Measurements from ENCODE around the gene RASGRF1.

DNA sequence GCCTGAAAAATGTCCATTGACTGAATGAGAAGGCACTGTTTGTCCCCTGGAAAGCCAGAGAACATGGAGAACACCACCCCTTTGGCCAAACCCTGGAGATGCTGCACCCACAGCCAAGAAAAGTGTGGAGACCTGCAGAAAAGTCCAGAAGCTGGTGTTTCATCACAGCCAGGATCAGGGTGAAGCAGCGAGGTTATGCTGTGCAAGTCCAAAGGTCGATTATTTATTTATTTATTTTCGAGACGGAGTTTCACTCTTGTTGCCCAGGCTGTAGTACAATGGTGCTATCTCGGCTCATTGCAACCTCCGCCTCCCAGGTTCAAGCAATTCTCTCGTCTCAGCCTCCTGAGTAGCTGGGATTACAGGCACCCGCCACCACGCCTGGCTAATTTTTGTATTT is 140.2 kb downstream of the RASGRF1 start:
- TF ChIP-seq, protein P1, sequence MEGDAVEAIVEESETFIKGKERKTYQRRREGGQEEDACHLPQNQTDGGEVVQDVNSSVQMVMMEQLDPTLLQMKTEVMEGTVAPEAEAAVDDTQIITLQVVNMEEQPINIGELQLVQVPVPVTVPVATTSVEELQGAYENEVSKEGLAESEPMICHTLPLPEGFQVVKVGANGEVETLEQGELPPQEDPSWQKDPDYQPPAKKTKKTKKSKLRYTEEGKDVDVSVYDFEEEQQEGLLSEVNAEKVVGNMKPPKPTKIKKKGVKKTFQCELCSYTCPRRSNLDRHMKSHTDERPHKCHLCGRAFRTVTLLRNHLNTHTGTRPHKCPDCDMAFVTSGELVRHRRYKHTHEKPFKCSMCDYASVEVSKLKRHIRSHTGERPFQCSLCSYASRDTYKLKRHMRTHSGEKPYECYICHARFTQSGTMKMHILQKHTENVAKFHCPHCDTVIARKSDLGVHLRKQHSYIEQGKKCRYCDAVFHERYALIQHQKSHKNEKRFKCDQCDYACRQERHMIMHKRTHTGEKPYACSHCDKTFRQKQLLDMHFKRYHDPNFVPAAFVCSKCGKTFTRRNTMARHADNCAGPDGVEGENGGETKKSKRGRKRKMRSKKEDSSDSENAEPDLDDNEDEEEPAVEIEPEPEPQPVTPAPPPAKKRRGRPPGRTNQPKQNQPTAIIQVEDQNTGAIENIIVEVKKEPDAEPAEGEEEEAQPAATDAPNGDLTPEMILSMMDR (IDR thresholded peaks at IDR 0.05; ENCODE audit: low read depth, low read length), result no peak
- no peak for TF ChIP-seq EZH2phosphoT487 (IDR thresholded peaks at IDR 0.05; ENCODE audit: low read depth)

All from OCI-LY3 (cell line).